HG02943 (cell line): ENCODE results near the gene GPRIN1.
A peak's percentile ranks its signal among the peaks of the same experiment; 100 is the strongest.

Source experiments
- ATAC-seq: cut with Tn5 transposase; IDR thresholded peaks from one replicate; pipeline ENCODE4 v1.9.1; 2021; ENCODE audit warnings: mild to moderate bottlenecking, low read depth, moderate library complexity; ENCODE audit not compliant: unreplicated experiment

The GPRIN1 gene

DNA sequence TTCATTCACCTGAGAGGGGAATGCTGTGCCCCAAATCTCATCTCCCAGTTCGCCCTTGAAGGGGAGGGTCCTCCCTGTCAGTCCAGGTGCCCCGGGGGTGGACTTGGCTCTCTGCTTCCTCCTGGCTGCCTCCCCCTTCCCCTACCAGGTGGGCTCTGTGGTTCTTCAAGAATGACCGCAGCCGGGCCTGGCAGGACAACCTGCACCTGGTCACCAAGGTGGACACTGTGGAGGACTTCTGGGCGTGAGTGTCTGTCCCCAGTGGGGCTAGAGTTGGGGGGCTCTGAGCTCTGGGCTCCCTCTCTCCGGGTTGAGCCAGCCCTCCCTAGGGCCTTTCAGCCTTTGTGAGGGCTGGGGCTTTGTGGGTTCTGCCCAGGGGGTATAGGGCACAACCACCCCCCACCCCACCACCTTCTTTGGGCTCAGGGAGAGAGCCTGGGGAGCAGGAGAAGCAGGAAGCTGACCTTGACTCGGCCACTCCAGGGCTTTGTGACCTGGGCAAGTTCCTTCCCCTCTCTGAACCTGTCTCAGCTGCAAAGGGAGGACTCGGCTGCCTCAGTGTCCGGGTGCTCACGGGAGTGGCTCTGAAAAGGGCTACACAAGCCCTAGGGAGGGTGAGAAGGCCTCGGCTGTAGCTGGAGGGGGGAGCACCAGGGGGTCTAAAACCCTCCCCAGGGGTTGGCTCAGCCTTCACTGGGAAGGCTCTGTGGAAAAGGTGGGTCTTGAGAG lies 33.7 kb upstream of the GPRIN1 start:
- no peak for ATAC-seq

DNA sequence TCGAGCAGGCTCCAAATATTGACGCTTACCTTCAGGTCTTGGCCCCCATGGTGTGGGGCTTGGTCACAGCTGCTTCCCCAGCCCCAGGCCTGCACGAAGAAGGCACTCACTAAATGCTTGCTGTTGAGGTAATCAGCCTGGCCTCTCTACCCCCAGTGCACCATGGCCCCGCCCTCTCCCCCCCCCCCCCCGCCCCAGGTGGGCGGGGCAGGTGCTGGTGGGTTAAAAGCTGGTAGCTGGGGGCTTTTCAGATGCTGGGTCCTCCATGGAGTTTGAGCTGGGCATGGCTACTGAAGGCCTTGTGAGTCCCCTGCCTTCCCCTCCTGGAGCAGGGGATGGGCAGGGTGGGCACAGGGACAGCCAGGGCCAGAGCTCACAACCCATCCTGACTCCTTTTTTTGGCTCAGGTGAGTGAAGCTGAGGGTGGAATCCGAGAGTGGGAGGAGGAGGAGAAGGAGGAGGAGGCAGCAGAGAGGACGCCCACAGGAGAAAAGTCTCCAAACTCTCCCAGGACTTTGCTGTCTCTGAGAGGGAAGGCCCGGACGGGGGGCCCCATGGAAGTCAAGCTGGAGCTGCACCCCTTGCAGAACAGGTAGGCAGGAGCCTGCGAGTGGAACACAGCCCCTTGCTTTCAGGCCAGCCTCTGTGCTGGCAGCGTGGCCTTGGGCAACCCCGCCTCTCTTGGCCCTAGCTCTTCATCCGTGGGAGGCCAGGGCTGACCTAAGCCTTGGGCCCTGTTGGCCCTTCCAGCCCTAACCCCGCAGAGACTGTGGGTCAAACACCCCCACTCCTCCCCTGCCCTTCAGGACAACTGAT lies 32.9 kb upstream of the GPRIN1 start:
- ATAC-seq: no peak

DNA sequence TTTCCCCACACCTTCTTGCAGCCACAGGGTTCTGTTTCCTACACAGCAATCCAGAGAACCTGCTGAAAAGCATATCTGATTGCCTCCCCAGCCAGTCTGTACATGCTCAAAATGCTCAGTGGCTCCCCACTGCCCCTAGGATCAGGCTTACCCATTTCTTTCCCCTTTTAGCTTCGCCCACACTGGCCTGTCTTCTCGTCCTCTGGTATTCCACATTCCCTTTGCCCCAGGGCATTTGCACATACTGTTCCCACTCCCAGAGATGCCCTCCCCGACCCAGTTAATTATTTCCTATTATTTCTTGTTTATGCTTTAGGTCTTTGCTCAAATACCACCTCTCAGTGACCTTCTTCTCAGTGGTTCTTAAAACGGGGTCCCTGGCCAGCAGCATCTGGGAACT lies 30.7 kb upstream of the GPRIN1 start:
- ATAC-seq: no peak

DNA sequence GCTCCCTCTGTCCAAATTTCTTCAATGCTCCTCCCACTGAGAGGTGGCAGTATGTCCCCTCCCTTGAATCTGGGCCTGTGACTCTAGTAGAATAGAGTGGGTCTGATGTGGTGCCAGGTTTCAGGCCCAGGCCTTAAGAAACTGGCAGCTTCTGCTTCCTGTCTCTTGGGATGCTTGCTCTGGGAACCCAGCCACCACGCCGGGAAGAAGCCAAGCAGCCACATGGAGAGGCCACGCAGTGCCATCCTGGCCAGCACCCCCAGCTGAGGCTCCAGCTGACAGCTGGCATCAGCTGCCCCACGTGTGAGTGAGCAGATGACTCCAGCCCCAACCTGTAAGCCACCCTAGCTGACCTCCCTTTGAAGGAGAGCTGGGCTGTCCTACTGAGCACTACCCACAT lies 30.0 kb upstream of the GPRIN1 start:
- no peak for ATAC-seq

DNA sequence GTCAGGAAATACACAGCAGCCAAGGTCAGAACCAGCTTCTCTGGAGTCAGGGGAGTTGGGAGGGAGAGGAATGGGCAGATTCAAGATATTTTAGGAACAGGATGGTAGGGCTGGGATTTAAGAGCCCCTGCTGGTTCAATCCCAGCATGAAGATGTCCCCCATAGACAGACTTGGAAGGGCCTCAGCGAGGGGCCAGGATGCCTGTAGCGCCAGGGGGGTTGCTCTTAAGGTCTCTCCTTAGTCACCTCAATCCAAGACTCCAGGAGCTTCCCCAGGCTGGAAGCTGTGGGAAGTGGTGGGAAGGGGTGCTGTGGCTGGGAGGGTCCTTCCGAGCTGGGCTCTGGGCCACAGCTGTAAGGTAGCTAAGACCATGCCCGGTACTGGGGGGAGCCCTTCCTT lies 29.3 kb upstream of the GPRIN1 start:
- ATAC-seq: no peak

DNA sequence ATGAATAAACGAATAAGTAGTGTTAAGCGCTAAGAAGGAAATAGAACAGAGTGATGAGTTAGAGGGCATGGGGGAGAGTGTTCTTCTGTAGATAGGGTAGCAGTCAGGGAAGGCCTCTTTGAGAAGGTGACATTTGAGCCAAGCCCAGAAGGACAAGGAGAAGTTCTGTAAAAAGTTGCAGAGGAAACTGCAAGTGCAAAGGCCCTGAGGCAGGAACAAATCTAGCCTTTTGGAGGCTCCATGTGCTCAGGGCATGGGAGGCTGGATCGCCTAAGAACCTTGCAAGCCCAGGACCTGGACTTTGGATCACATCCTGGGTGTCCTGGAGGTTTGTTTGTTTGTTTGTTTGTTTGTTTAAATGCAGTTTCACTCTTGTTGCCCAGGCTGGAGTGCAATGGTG lies 28.5 kb upstream of the GPRIN1 start:
- no peak for ATAC-seq

DNA sequence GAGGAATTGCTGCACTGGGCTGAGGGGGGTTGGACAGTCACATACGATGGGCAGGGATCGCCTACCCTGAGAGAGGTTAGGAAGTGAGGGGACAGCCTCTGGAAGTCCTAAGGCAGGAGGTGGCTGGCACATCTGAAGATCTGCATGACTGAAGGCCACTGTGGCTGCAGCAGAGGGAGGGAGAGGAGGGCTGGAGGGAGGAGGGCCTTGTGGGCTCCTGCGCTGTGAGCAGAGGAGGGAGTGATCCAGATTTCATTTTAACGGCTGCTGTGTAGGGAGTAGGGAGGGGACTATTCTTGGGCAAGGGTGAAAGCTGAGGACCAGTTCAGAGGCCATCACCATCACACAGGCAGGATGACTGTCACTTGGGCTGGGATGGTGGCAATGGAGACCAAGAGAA lies 27.6 kb upstream of the GPRIN1 start:
- no peak for ATAC-seq

DNA sequence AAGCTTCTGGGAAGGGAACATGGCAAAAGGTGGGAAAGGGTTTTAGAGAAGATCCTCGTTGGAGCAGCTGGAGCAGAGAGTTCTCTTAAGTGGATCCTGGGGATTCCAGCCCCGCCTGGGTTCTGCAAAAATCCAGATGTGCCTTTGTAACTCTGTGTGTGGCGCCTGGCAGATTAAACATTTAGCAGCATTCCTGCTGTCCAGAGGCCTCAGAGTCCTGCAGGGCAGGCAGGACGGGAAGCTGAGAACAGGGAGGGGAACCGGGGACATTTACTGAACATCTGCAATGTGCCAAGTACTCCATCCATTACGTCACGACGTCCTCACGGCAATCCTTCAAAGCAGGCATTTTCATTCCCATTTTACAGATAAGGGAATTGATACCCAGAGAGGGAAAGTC lies 26.5 kb upstream of the GPRIN1 start:
- no peak for ATAC-seq

DNA sequence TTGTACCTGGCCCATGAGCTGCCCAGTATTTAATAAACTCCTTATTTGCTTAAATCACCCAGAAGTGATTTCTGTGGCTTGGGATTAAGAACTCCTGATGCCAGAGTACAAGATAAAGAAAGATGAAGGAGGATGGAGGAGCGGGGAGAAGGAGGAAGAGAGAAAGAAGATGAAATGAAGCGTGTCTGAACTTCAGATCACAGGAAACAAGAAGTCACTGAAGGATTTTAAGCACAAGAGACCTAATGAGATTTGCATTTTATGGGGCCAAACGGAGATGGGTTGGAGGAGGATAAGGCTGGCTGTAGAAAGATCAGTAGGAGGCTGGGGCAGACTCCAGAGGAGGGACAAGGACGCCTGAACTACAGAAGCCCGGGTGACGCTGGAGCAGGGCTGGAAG lies 23.6 kb upstream of the GPRIN1 start:
- ATAC-seq: no peak

DNA sequence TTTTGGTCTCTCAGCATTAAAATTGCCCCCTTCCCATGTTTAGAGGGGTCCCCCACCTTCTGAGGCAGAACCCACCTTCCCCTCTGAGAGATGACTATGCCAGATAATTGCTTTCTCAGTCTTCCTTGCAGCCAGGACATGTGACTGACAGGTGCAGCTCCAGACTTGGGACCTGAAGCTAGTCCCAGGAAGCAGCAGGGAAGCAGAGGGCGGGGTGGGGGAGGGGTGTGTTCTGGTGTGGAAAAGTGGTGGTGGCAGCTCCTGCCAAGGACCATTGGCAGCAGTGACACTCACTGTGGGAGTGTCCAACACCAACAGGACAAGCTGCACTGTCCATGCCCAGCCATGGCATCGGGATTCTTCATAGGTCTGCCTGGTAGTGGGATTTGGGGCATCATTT lies 22.8 kb upstream of the GPRIN1 start:
- ATAC-seq: no peak

DNA sequence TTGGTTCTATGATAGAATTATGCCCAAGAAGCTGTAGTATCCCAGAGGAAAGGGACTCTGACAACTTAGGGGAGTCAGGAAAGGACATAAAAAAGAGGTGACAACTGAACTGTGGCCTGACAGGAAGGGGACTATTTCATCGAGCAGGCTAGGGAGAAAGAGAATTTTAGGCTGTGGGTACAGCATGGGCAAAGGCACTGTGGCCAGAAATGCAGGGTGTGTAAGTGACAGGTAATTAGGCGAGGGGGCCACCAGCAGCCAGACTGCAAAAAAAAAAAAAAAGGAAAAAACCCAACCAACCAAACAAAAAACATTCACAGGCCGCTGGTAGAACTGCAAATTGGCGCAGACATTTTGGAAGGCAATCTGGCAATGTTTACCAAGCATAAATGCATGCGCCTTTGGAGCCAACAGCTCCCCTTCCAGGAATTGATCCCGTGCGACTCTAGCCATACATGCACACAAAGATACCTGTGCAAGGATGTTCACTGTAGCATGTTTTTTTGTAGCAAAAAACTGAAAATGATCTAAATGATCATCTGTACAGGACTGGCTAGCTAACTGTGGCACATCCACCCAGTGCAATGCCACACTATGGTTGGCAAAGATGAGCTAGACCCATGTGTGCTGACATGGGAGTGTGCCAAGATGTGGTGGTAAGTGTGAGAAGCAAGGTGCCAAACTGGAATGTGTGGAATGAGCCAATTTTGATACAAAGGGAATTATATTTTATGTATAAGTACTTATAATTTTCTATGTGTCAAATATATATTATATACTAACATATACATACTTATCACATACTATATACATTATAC lies 21.6 kb upstream of the GPRIN1 start:
- no peak for ATAC-seq

DNA sequence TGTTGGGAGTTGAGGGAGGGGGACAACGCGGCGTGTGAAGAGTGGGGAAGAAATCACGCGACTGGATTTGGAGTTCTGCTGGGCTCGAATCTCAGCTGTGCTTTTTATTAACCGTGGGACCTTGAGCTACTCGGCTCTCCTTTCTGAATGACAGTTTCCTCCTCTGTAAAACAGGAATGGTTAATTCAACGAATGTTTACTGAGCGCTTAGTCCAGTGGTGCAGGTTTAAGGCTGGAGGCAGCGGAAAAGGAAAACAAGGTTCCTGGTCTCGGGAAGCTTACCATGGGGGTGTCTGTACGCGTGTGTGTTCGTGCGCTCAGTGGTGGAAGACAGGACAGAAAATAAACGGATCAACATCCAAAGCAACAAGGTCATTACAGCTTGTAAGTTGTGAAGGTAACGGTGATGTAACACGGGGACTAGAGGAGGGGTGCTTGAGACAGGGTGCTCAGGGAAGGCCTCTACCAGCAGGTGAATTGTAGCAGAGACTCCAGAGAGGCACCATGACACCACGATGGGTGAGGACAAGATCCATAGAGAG lies 20.8 kb upstream of the GPRIN1 start:
- ATAC-seq: no peak

DNA sequence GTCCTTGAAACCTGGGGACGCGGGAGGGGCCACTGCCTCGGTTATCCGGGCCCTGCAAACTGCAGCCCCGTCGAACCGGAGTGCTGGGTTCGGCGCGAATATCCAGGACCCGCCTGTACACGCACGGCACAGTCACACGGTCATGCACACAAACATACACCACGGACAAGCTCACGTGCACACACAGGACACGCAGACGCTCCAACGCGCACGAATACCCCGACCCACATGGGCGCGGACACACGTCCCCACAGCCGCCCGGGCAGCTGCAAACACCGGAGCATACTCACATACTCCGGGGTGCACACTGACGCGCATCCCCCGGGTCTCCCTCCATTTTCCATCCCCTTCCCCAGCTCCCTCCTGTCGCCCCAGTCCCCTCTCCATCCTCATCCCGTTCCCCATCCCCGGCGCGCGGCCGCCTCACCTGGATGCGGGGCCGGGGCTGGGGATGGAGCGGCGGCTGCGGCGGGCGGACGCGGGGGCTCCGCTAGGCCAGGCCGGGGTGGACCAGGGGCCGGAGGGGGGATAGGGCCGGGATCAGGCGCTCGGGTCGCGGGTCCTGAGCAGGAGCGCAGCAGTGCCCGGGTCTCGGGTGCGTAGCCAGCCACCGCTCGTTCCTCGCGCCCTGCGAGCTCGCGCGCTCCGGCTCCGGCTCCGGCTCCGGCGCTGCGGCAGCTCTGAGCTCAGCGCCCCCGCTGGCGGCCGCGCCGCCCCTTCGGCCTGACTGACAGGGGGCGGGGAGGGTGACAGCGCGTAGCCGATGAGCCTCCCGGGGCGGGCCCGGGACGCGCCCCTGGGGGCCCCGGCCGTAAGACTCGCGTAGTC lies 20.1 kb upstream of the GPRIN1 start, which contains the start of the genes EIF4E1B and SNCB:
Gene EIF4E1B, plus strand, starts transcription at position 823 of the 828 bp plus-strand sequence. CDS start 12,113 bp downstream, outside the sequence.
Gene SNCB, minus strand, starts transcription at position 682 of the 828 bp plus-strand sequence. CDS start 880 bp downstream, outside the sequence.
- peak; percentile 70 for ATAC-seq

DNA sequence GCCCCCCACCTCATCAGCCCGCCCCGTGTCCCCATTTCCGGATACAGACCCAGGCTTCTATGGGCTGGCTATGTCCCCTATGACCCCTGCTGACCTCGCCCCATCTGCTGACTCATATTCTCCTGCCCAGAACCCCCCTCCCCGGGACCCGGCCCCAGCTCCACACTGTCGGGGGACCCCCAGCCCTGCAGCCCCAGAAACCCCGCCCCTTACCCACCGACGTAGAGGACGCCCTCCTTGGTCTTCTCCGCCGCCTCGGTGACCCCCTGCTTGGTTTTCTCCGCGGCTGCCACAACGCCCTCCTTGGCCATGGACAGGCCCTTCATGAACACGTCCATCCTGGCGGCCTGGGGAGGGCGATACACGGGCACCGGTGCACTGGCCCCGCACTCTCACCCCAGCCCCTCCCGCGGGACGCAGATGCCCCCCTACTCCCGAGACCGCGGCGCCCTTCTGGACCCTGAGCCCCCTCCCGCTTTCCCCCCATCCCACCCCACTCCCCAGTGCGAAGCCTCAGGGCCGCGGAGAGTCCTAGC lies 19.4 kb upstream of the GPRIN1 start:
- ATAC-seq: no peak

DNA sequence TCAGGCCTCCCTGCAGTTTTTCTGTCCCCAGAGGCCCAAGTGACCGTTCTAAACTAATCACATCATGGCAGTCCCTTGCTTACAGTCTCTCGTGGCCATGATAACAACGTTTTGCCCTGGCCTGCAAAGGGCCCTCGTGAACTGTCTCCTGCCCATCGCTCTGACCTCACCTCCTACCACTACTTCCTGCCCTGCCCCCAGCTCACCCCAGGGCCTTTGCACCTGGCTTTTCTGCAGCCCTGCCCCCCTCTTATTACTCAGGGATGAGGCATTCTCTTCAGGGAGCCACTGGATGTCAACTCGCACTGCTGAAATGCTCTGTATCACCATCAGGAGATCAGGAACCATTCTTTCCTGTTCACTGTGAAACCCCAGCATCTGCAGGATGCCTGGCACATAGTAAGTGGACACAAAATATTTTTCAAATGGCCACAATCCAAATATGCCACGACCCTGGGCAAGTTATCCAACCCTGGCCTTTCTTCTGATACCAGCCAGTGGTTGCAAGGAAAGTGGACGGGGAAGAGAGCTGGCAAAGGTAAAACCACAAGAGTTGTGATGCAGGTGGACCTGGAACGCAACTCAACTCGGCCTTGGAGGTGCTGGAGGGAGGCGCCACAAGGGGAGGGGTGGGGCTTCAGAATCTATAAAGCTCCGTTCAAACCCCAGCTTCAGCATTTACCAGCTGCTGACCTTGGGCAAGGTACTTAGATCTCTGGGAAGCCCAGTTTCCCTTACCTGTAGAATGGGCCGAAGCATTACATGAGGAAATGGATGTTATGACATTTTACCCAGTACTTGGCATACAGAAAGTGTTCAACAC lies 18.7 kb upstream of the GPRIN1 start:
- ATAC-seq: no peak

DNA sequence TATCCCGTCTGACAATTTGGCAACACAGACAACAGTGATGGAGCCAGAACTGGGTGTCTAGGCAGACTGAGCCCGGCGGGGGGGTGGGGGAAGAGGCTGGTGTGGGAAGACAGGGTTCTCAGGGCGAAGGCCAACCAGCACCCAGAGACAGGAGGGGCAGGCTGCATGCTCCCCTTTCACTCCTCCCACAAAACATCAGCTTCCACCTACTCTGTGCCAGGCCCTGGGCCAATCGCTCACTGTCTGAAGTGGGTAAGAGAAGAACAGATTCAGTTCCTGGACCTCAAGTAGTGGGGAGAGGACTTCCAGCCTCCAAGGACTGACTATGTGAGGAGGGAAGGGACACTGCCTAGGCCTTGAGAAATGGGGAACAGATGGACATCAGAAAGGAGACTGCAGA lies 17.6 kb upstream of the GPRIN1 start:
- ATAC-seq: no peak

DNA sequence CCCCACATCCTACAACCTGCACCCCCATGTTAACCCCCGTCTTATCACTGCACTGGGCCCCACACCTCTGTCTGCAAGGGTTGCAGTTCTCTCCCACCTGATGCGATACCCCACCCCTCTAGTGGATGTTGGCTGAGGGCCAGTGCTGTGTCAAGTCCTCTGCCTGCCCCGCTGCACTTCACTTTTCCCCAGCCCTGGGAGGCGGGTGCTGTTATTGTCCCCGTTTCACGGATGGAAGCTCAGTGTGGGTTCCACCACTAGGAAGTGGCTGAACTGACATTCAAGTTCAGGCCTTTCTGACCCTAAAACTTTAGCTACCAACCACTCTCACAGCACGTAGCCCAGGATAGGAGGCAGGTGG lies 16.9 kb upstream of the GPRIN1 start:
- no peak for ATAC-seq

DNA sequence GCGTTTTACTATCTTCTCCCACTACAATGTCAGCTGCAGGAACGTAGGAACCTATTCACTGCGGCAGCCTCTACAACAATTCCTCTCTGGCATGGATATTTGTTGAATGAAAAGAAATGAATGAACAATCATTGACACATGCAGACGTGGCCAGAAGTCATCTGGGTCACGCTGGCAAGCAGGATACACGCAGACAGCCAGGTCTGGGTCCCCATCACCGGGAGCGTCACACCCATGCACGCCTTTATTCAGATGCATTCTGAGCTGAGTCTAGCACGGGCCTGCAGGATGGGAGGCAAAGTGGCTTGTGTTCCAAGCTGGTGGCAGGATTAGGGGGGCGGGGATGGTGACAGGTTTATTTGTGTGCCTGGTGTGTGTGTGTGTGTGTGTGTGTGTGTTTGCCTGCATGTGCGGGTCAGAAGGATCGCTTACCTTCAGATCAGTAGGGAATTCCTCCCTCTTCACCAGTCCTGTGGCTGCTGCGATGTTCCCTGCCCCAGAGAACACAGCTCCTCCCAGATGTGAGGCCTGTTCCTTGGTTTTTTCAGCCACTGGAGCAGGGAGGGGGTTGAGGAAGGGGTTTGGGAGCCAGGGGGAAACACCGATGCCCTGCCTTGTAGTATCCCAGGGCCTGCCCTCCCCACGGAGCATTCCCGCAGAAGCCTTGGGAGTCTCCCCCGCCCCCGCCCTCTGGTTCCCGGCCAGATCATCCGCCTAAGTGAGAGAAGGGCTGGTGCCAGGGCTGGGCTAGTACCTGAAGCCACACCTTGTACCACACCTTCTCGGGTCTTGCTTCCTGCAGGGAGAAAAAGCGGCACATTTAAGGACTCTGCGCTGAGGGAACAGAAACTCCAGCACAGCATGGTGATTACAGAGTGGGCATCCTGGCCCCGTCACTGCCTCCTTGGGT lies 16.3 kb upstream of the GPRIN1 start:
- no peak for ATAC-seq
